SK-N-SH (cell line): ENCODE measurements around the gene TJP3. TPM values are rescaled to one million over a fixed set of nuclear protein-coding genes. Genes with fewer than 3 reads are reported as not detected.

Experiments
- CTCF ChIA-PET: fragments of 300-600, 350-600 bp; formaldehyde crosslinking; extraction: SDS; loops from one replicate; lab custom pipeline; 2021; lab: Yijun Ruan, JAX
- POLR2A ChIA-PET: fragments of 350-600 bp; sonication (Branson Sonifier 250); formaldehyde crosslinking; extraction: SDS; loops from one replicate; lab custom pipeline; 2020; ENCODE audit warnings: antibody characterized with exemption, inconsistent platforms; lab: Yijun Ruan, JAX
- DNase-seq: peaks from one replicate; pipeline ENCODE4 v3.0.0; 2012
- H2AFZ ChIP-seq: fragments of 200-600 bp; sonication (generic); 2 replicates; pipeline ENCODE4 v1.8.1; 2016; ENCODE audit warnings: antibody characterized with exemption, mild to moderate bottlenecking, low read depth
- H3F3A ChIP-seq: fragments of 200-600 bp; sonication (generic); replicated peaks from 2 replicates; pipeline ENCODE3; 2016; ENCODE audit warnings: antibody characterized with exemption, mild to moderate bottlenecking; ENCODE audit not compliant: insufficient read depth
- H3K27ac ChIP-seq, 2 experiments: fragments of 200-500 bp in 1 of 2; fragments of 200-600 bp in 1 of 2; sonication (Bioruptor generic) in 1 of 2; sonication (generic), shearing (Covaris generic) in 1 of 2; 2 replicates each; pipeline versions ENCODE4 v1.5.1 to v1.6.1; 2014 to 2016; ENCODE audit warnings: low read depth in 2 of 2, inconsistent platforms in 1 of 2, low read length in 1 of 2, mild to moderate bottlenecking in 1 of 2, mixed read lengths in 1 of 2
- H3K27me3 ChIP-seq: fragments of 200-600 bp; sonication (generic), shearing (Covaris generic); 2 replicates; pipeline ENCODE4 v1.6.1; 2016; ENCODE audit warnings: mixed run types; ENCODE audit not compliant: insufficient read depth
- H3K36me3 ChIP-seq, 2 experiments: fragments of 200-500 bp in 1 of 2; fragments of 200-600 bp in 1 of 2; sonication (Bioruptor generic) in 1 of 2; sonication (generic) in 1 of 2; replicated peaks in 1 of 2; 2 replicates each; pipeline versions ENCODE3 to v1.5.1; 2014 to 2016; ENCODE audit warnings: low read length in 1 of 2, mild to moderate bottlenecking in 1 of 2; ENCODE audit not compliant: insufficient read depth in 2 of 2, control insufficient read depth in 1 of 2
- H3K4me1 ChIP-seq, 2 experiments: fragments of 200-500 bp in 1 of 2; fragments of 200-600 bp in 1 of 2; sonication (Bioruptor generic) in 1 of 2; sonication (generic), shearing (Covaris generic) in 1 of 2; 2 replicates each; pipeline versions ENCODE4 v1.5.1 to v1.6.1; 2014 to 2016; ENCODE audit warnings: low read depth in 1 of 2, low read length in 1 of 2, mixed run types in 1 of 2; ENCODE audit not compliant: insufficient read depth in 2 of 2, control insufficient read depth in 1 of 2
- H3K4me2 ChIP-seq: fragments of 200-600 bp; sonication (generic), shearing (Covaris generic); 2 replicates; pipeline ENCODE4 v1.6.1; 2017; ENCODE audit warnings: mixed run types
- H3K4me3 ChIP-seq, 2 experiments: fragments of 200-500 bp in 1 of 2; fragments of 200-600 bp in 1 of 2; sonication (Bioruptor generic) in 1 of 2; sonication (generic), shearing (Covaris generic) in 1 of 2; 2 replicates each; pipeline versions ENCODE4 v1.5.1 to v1.8.1; 2014 to 2016; ENCODE audit warnings: low read depth in 2 of 2, inconsistent platforms in 1 of 2, low read length in 1 of 2, mild to moderate bottlenecking in 1 of 2, mixed read lengths in 1 of 2, moderate library complexity in 1 of 2
- H3K79me2 ChIP-seq: fragments of 200-600 bp; sonication (generic); 2 replicates; pipeline ENCODE4 v1.8.1; 2017; ENCODE audit warnings: mild to moderate bottlenecking; ENCODE audit not compliant: insufficient read depth
- H3K9ac ChIP-seq: fragments of 200-600 bp; sonication (generic); 2 replicates; pipeline ENCODE4 v1.6.1; 2017; ENCODE audit warnings: mixed run types
- H3K9me2 ChIP-seq: fragments of 200-600 bp; sonication (generic); 2 replicates; pipeline ENCODE4 v1.6.1; 2017; ENCODE audit warnings: mixed run types
- H3K9me3 ChIP-seq: fragments of 200-600 bp; sonication (generic); 2 replicates; pipeline ENCODE4 v1.6.1; 2017; ENCODE audit warnings: mixed run types, mild to moderate bottlenecking, moderate library complexity
- H4K20me1 ChIP-seq: fragments of 200-600 bp; sonication (generic); 2 replicates; pipeline ENCODE4 v1.6.1; 2017; ENCODE audit warnings: mild to moderate bottlenecking, mixed run types; ENCODE audit not compliant: insufficient read depth
- CHD2 ChIP-seq: fragments of 150-350 bp; IDR thresholded peaks from 2 replicates; pipeline ENCODE4 v1.6.1; 2018; ENCODE audit warnings: low read length; ENCODE audit not compliant: partially characterized antibody
- EP300 ChIP-seq, 2 experiments: IDR thresholded peaks; 2 replicates each; pipeline versions ENCODE4 v1.4.0 to v1.6.1; 2012; ENCODE audit warnings: borderline replicate concordance in 1 of 2, low read depth in 1 of 2, low read length in 1 of 2
- FOSL2 ChIP-seq: IDR thresholded peaks from 2 replicates; pipeline ENCODE4 v1.4.0; 2012; ENCODE audit warnings: low read depth, mild to moderate bottlenecking, moderate library complexity, borderline replicate concordance
- GATA2 ChIP-seq: sonication (generic); formaldehyde crosslinking; IDR thresholded peaks from 2 replicates; pipeline ENCODE4 v1.5.0; 2020; ENCODE audit warnings: mild to moderate bottlenecking, missing genetic modification reagents
- JUND ChIP-seq: IDR thresholded peaks from 2 replicates; pipeline ENCODE4 v1.4.0; 2012
- MEF2A ChIP-seq: IDR thresholded peaks from 2 replicates; pipeline ENCODE4 v1.4.0; 2012; ENCODE audit warnings: low read depth, borderline replicate concordance
- POLR2AphosphoS5 ChIP-seq: IDR thresholded peaks from 2 replicates; pipeline ENCODE4 v1.6.1; 2012; ENCODE audit warnings: low read depth, low read length
- RAD21 ChIP-seq: IDR thresholded peaks from 2 replicates; pipeline ENCODE4 v1.6.1; 2012; ENCODE audit warnings: mild to moderate bottlenecking, low read length
- RFX5 ChIP-seq: IDR thresholded peaks from 2 replicates; pipeline ENCODE4 v1.6.1; 2012; ENCODE audit warnings: mild to moderate bottlenecking, improper control_type of control experiment, low read length
- SIN3A ChIP-seq: IDR thresholded peaks from 2 replicates; pipeline ENCODE4 v1.6.1; 2012; ENCODE audit warnings: low read depth, mild to moderate bottlenecking, low read length, moderate library complexity, borderline replicate concordance
- SMC3 ChIP-seq: IDR thresholded peaks from 2 replicates; pipeline ENCODE4 v1.6.1; 2012; ENCODE audit warnings: low read depth, low read length, improper control_type of control experiment
- TCF12 ChIP-seq: IDR thresholded peaks from 2 replicates; pipeline ENCODE4 v1.4.0; 2012
- TEAD4 ChIP-seq: IDR thresholded peaks from 2 replicates; pipeline ENCODE4 v1.4.0; 2012; ENCODE audit warnings: mild to moderate bottlenecking, borderline replicate concordance; ENCODE audit not compliant: insufficient read depth
- WGBS: methylation state at CpG from one replicate; pipeline ENCODE4 v1.1.6; 2017; ENCODE audit warnings: low lambda C conversion rate; 5-methylcytosine and 5-hydroxymethylcytosine counted together
- polyA plus RNA-seq, 3 experiments: library from polyadenylated mRNA; depleted of rRNA; stranded (reverse); fragments of >200 nt; gene quantifications; 2 replicates each; pipeline ENCODE4 v1.2.3, GENCODE V29; 2012
- TF ChIP-seq, protein P1 (sequence below): IDR thresholded peaks from 2 replicates; pipeline ENCODE4 v1.4.0; 2012; ENCODE audit warnings: low read depth
- TF ChIP-seq, protein P2 (sequence below): fragments of 150-350 bp; IDR thresholded peaks from 2 replicates; pipeline ENCODE4 v1.6.1; 2017; ENCODE audit warnings: antibody characterized with exemption, low read length, low read depth, borderline replicate concordance
- TF ChIP-seq, protein P3 (sequence below): IDR thresholded peaks from 2 replicates; pipeline ENCODE4 v1.6.1; 2012; ENCODE audit warnings: mild to moderate bottlenecking, low read depth, low read length, moderate library complexity
- TF ChIP-seq, protein P4 (sequence below): fragments of 150-350 bp; IDR thresholded peaks from 2 replicates; pipeline ENCODE4 v1.6.1; 2016; ENCODE audit warnings: mild to moderate bottlenecking, low read depth, low read length

Gene TJP3
- polyA plus RNA-seq, 1 of the 3 experiments (the other 2 are of a cell fraction): 0.36 TPM

DNA sequence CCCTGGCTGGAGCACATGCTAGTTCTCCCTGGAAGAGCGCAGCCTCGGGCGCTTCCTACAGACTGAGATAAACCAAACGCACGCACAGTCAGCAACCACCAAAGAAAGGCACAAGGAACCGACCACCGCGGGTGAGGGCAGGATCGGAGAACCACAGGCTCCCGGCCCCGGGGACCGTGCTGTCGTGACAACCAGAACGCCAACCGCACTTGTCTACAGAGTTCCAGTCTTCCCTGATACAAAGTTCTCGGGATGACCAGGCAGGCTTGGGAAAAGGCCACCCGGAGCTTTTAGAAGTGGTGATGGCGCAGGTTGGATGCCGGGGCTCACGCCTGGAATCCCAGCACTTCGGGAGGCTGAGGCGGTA, 48.5 kb upstream of the TJP3 start:
- Histone ChIP-seq H3K36me3 (peaks cover 0 to 11% of the 10 kb centered on the region in 2 experiments), H3K9me2 (no peaks in the 10 kb centered on the region), H3K4me3 (no peak overlapping the region), H4K20me1 (no peaks in the 10 kb centered on the region), H3K27me3 (no peaks in the 10 kb centered on the region), H3K4me2 (no peak overlapping the region), H3K9me3 (no peaks in the 10 kb centered on the region), H3K4me1 (peaks cover 0 to 6% of the 10 kb centered on the region in 2 experiments; a peak in 1 of 4 replicates), H3K9ac (no peak overlapping the region), H3K27ac (no peak overlapping the region), H2AFZ (no peak overlapping the region), H3F3A (no peaks in the 10 kb centered on the region), H3K79me2 (no peaks in the 10 kb centered on the region)
- WGBS: 93% methylated on average over 17 of the region's 22 CpGs
- ChIA-PET POLR2A (no interaction called here), CTCF (interaction anchor here (2.6 kb wide), 1 partner anchor 49 kb away, joined by 7 read pairs; the partner anchor contains the start of gene TJP3)
- DNase-seq: no peak
- no peak for TF ChIP-seq FOSL2
- TF ChIP-seq TCF12: no peak
- TF ChIP-seq RFX5: no peak
- TF ChIP-seq, protein P1, sequence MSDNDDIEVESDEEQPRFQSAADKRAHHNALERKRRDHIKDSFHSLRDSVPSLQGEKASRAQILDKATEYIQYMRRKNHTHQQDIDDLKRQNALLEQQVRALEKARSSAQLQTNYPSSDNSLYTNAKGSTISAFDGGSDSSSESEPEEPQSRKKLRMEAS: no peak
- TF ChIP-seq TEAD4: no peak
- TF ChIP-seq, protein P2, sequence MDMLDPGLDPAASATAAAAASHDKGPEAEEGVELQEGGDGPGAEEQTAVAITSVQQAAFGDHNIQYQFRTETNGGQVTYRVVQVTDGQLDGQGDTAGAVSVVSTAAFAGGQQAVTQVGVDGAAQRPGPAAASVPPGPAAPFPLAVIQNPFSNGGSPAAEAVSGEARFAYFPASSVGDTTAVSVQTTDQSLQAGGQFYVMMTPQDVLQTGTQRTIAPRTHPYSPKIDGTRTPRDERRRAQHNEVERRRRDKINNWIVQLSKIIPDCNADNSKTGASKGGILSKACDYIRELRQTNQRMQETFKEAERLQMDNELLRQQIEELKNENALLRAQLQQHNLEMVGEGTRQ: no peak
- no peak for TF ChIP-seq SIN3A
- TF ChIP-seq, protein P3, sequence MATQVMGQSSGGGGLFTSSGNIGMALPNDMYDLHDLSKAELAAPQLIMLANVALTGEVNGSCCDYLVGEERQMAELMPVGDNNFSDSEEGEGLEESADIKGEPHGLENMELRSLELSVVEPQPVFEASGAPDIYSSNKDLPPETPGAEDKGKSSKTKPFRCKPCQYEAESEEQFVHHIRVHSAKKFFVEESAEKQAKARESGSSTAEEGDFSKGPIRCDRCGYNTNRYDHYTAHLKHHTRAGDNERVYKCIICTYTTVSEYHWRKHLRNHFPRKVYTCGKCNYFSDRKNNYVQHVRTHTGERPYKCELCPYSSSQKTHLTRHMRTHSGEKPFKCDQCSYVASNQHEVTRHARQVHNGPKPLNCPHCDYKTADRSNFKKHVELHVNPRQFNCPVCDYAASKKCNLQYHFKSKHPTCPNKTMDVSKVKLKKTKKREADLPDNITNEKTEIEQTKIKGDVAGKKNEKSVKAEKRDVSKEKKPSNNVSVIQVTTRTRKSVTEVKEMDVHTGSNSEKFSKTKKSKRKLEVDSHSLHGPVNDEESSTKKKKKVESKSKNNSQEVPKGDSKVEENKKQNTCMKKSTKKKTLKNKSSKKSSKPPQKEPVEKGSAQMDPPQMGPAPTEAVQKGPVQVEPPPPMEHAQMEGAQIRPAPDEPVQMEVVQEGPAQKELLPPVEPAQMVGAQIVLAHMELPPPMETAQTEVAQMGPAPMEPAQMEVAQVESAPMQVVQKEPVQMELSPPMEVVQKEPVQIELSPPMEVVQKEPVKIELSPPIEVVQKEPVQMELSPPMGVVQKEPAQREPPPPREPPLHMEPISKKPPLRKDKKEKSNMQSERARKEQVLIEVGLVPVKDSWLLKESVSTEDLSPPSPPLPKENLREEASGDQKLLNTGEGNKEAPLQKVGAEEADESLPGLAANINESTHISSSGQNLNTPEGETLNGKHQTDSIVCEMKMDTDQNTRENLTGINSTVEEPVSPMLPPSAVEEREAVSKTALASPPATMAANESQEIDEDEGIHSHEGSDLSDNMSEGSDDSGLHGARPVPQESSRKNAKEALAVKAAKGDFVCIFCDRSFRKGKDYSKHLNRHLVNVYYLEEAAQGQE: no peak
- no peak for TF ChIP-seq MEF2A
- no peak for TF ChIP-seq JUND
- no peak for TF ChIP-seq SMC3
- TF ChIP-seq POLR2AphosphoS5: no peak
- TF ChIP-seq CHD2: no peak
- TF ChIP-seq, protein P4, sequence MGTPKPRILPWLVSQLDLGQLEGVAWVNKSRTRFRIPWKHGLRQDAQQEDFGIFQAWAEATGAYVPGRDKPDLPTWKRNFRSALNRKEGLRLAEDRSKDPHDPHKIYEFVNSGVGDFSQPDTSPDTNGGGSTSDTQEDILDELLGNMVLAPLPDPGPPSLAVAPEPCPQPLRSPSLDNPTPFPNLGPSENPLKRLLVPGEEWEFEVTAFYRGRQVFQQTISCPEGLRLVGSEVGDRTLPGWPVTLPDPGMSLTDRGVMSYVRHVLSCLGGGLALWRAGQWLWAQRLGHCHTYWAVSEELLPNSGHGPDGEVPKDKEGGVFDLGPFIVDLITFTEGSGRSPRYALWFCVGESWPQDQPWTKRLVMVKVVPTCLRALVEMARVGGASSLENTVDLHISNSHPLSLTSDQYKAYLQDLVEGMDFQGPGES: no peak
- no peak for TF ChIP-seq EP300 (IDR thresholded peaks at IDR 0.05; ENCODE audit: borderline replicate concordance in 1 of 2, low read depth in 1 of 2, low read length in 1 of 2)
- no peak for TF ChIP-seq GATA2
- TF ChIP-seq RAD21: no peak
